ENCODE measurements around the gene FNDC5. TPM values are rescaled to one million over a fixed set of nuclear protein-coding genes. Genes with fewer than 3 reads are reported as not detected.

The FNDC5 gene
- total and polyA plus RNA-seq, 2 of the 13 experiments (the other 11 are each of a cell fraction or from before 2014, with no cell fraction given) = 1.4 to 3.1 TPM

DNA sequence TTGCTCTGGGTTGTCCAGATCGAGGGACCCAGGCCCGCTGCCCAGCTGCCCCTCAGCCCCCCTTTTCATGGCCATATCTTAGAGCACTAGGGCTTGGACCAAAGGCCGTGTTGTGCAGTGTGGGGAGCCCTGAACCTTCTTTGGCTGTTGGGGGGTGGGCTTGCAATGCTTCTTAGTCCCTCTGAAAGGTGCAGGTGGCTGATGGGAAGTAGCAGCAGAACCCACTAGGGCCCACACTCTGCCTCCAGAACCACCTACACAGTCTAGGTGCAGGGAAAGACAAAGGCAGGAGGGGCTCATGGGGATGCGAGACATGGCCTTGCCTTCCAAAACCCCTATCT lies 13.3 kb upstream of the FNDC5 start:
- in situ Hi-C loops (cut with HindIII; ENCODE audit: extremely low pct_ligation_motif_present, low pct_unique_long_range_greater_than_20kb) = no loop called here
- intact Hi-C loops (cut with micrococcal nuclease; ENCODE audit: unreplicated experiment) = no loop called here
- POLR2A ChIA-PET = no interaction called here
- peaks cover 7% of the 10 kb centered on the region for H3K4me1 ChIP-seq (ENCODE audit: insufficient read depth, low read length)
- no peak overlapping the region for H3K4me3 ChIP-seq (replicated peaks in 1 of 3; ENCODE audit: insufficient read depth in 1 of 3, low read depth in 2 of 3, low read length in 3 of 3)
- CTCF ChIA-PET (ENCODE audit: low intra/inter-chr PET ratio, low total read pairs) = no interaction called here
- FAIRE-seq (no peak), ATAC-seq (no peak), DNase-seq (ENCODE audit: low spot score) (no peak)
- H3K27ac ChIP-seq (ENCODE audit: extremely low read length, insufficient read depth, low read length) = no peak overlapping the region
- 0 out of 2 replicates have a peak, but pooled peaks cover 4% of the 10 kb centered on the region for H4K20me1 ChIP-seq (ENCODE audit: insufficient read depth, low read length)
- H2AFZ ChIP-seq (ENCODE audit: low read length) = no peak overlapping the region
- H3K27me3 ChIP-seq (ENCODE audit: control insufficient read depth in 1 of 2, insufficient read depth in 2 of 2, low read length in 2 of 2) = peaks cover 9 to 52% of the 10 kb centered on the region in 2 experiments; a peak in 4 of 5 replicates
- TF ChIP-seq RFX3 (CRISPR knock-in tag; IDR thresholded peaks at IDR 0.05) (no peak), THAP11 (CRISPR knock-in tag; IDR thresholded peaks at IDR 0.05) (no peak), DR1 (CRISPR knock-in tag; IDR thresholded peaks at IDR 0.05) (no peak), CENPBD1 (CRISPR knock-in tag; IDR thresholded peaks at IDR 0.05; ENCODE audit: borderline replicate concordance, low read depth) (no peak), DMTF1 (CRISPR knock-in tag; IDR thresholded peaks at IDR 0.05) (no peak), ZSCAN30 (CRISPR knock-in tag; IDR thresholded peaks at IDR 0.05) (no peak), SRY (CRISPR knock-in tag; IDR thresholded peaks at IDR 0.05) (no peak), CBX5 (CRISPR knock-in tag; IDR thresholded peaks at IDR 0.05; ENCODE audit: borderline replicate concordance) (no peak), ZNF468 (CRISPR knock-in tag; IDR thresholded peaks at IDR 0.05) (no peak)
- TF ChIP-seq, protein P1, sequence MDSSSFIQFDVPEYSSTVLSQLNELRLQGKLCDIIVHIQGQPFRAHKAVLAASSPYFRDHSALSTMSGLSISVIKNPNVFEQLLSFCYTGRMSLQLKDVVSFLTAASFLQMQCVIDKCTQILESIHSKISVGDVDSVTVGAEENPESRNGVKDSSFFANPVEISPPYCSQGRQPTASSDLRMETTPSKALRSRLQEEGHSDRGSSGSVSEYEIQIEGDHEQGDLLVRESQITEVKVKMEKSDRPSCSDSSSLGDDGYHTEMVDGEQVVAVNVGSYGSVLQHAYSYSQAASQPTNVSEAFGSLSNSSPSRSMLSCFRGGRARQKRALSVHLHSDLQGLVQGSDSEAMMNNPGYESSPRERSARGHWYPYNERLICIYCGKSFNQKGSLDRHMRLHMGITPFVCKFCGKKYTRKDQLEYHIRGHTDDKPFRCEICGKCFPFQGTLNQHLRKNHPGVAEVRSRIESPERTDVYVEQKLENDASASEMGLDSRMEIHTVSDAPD (CRISPR knock-in tag; IDR thresholded peaks at IDR 0.05) = no peak
- H3K79me2 ChIP-seq (ENCODE audit: insufficient read depth, low read length) = no peaks in the 10 kb centered on the region
- no peaks in the 10 kb centered on the region for H3K9me3 ChIP-seq (ENCODE audit: low read length)
- H3K4me2 ChIP-seq (ENCODE audit: low read depth, low read length) = no peak overlapping the region
- no peak overlapping the region for H3K9ac ChIP-seq (ENCODE audit: insufficient read depth, low read depth, low read length)
- WGBS (ENCODE audit: low lambda C conversion rate) = 27% methylated on average over 2 of the region's 4 CpGs
- BruUV-seq (replicated peaks) = no TSS peak
- no peaks in the 10 kb centered on the region for H3K36me3 ChIP-seq (replicated peaks in 1 of 2; ENCODE audit: control insufficient read depth in 1 of 2, insufficient read depth in 2 of 2, low read length in 2 of 2)
